D721Med (cell line): ENCODE data around the gene PAK1.

Source experiments
- DNase-seq: peaks from one replicate; pipeline ENCODE4 v3.0.0; 2011; ENCODE audit warnings: low spot score; ENCODE audit not compliant: insufficient read length
- FAIRE-seq: peaks from 2 replicates; lab custom pipeline; 2011; peaks lifted over from hg19 to GRCh38; lab: Jason Lieb, UNC
- TF ChIP-seq, protein P1 (sequence below): IDR thresholded peaks from 2 replicates; pipeline ENCODE4 v1.5.1; 2012; ENCODE audit warnings: mild to moderate bottlenecking, control low read depth; ENCODE audit not compliant: insufficient read depth; ENCODE audit errors: missing control alignments

The PAK1 gene

DNA sequence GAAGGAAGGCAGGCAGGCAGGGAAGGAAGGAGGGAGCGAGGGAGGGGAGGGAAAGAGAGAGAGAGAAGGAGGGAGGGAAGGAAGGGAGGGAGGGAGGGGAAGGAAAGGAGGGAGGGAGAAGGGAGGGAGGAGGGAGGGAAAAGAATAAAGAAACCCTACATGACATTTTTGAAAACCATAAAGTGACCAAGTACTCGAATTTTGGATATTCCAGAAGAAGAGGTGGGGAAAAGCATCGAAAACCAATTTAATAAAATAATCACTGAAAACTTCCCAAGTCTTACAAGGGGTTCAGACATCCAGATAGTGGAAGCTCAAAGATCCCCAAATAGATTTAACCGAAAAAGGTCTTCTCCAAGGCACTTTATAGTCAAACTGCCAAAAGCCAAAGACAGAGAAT lies 184.2 kb downstream of the PAK1 start:
- TF ChIP-seq, protein P1, sequence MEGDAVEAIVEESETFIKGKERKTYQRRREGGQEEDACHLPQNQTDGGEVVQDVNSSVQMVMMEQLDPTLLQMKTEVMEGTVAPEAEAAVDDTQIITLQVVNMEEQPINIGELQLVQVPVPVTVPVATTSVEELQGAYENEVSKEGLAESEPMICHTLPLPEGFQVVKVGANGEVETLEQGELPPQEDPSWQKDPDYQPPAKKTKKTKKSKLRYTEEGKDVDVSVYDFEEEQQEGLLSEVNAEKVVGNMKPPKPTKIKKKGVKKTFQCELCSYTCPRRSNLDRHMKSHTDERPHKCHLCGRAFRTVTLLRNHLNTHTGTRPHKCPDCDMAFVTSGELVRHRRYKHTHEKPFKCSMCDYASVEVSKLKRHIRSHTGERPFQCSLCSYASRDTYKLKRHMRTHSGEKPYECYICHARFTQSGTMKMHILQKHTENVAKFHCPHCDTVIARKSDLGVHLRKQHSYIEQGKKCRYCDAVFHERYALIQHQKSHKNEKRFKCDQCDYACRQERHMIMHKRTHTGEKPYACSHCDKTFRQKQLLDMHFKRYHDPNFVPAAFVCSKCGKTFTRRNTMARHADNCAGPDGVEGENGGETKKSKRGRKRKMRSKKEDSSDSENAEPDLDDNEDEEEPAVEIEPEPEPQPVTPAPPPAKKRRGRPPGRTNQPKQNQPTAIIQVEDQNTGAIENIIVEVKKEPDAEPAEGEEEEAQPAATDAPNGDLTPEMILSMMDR, result no peak
- no peak for FAIRE-seq
- DNase-seq, result no peak

DNA sequence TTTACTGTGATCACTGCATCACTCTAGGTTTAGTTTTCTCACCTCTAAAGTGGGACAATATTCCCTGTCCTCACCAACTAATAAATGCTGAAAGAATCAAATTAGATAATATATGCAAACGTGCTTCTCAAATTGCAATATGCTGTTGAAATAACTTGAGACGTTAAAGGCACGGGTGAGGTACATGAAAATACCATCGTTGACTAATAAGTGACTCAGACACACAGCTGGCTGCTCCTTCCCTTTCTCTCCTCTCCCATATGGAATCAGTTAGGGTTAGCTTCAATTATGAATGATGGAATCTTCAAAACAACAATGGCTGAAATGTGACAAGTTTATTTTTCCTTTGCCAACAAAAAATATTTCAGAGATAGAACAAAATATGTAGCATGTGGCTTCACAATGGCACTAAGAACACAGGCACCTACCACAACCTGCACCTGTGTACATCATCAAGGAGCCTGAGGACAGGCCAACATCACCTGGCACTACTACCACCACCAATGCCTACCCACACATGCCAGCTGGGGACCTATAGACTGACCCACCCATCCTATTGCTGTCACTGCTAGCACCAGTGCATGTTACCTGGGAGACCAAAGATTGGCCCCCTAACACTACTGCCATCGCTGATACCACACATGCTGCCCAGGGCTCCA lies 186.2 kb downstream of the PAK1 start:
- no peak for FAIRE-seq
- TF ChIP-seq, protein P1, result no peak
- DNase-seq, result no peak

DNA sequence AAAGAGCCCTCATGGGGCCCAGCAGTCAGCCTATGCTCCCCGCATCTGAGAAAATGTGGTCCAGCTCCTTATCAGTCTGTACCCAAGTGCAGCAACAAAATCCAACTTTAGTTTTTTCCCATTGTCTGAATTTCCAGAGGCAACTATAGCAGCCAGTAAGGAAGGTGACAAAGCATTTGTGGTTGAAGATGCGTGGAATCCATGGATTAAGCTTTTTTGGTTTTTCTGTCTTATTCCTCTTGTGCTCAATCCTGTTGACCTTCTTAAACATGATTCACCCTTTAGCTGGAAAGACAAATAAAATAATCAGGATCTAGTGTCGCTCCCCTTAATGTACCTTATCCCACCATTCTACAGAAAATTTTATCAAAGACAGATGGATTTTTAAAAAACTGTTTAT lies 186.8 kb downstream of the PAK1 start:
- FAIRE-seq (no peak), DNase-seq (no peak)
- TF ChIP-seq, protein P1, result no peak

DNA sequence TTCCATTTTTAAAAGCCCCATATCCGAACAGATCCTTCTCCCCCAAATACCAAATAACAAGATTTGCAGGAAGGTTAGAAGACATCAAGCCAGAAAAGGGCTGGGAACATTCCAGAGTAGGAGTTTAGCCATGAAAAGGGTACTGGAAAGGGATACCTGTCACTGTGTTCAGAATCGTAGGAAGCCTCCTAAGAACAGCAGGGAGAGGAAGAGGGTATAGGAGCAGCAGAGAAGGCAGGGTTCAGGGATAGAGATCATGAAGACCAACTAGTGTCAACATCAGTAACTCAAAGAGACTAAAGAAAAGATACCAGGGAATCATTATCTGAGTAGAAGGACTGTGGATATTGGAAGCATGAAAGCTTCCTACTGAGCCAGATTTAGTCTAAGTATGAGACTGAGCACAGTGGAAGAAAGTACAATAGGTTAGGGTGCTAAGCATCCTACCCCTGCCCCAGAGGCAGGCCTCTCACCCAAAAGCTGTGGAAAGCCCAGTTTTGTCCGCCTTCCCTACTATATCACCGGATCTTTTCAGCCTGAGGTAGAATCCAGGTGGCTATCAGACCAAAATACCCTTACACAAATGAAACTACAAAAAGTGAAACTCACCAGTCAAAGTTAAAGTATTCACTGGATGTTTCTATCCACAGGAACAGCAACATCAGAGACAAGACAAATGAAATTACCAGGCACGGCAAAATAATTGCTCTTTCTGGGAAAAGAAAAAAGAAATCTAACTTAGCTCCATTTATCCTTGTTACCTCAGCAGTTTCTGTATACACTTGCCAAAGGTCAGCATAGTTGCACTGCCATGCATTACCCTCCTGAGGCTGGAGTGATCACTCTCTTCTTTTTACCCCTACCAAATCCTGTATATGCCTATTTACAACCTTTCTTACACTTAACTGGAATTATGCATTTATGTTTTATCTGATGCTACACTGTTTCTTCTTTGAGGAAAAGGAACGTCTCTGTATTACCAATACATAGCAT lies 189.1 kb downstream of the PAK1 start:
- FAIRE-seq (no peak), DNase-seq (no peak)
- TF ChIP-seq, protein P1, result no peak

DNA sequence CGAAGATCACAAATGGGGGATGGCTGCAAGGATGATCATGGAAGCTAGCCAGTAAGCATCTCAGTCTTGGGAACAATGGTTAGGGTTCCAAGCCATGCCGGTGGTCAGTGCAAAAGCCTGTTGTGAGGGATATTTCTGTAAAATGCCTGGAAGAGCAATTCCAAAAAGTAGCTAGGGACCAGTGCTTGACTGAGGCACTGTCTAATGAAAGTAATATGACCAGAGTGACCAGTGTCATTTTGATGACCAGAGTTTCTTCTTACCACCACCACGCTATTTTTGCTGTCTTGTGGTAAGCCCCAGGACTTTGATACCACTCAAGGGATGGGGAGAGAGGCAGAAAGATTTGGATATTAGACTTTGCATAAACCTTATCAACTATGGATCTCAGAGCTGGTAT lies 190.8 kb downstream of the PAK1 start:
- DNase-seq (no peak), FAIRE-seq (no peak)
- TF ChIP-seq, protein P1, result no peak

DNA sequence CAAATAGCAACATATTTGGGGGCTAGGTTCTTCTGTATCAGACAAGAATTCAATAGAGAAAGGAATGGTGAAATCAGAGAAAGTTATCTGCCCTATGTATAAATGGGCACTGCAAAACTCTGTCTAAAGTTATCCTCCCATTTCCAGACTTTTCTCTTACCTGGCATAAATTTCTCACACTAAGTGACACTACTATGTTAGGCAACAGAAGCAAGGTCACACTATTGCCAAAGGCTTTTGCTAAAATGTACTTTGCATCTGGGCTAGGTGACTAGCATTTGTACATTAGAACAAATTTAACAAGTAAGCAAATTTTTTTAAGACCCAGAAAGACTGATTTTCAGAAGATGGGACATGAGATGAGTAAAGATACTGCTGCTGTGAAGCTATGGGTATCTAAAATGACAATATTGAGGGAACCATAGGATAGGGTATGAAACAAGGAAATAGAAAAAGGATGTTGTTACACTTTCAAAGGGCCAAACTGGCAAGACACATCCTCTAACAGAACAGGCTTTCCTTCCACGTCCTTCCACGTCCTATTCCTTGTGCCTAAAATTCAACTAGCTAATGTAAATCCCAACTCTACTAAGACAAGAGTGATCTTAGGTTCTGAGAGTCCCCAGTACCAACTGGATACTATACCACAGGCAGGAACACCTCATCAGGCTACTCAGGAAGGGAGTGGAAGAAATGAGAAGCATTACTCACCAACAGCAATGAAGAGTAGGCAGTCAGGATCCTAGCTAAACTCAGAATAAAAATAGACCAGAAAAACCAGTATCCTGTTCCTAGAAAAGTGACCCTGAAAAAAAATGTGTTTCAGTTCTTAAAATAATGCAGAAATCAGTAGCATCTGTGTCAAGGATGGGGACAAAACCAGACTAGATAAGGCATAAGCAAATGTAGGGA lies 195.0 kb downstream of the PAK1 start:
- no peak for FAIRE-seq
- DNase-seq, result no peak
- TF ChIP-seq, protein P1, result no peak
